Inflammatory macrophage (primary cell): ENCODE data around the gene LRMDA.

Experiments used
- DNase-seq, 2 donors: peaks; one replicate each; pipeline ENCODE4 v3.0.0-alpha.2; 2020 to 2022

Gene LRMDA

GRCh38 chr10:76328348-76328747 lies 896.9 kb downstream of the LRMDA start:
- no peak for DNase-seq

GRCh38 chr10:76329891-76330575 lies 898.6 kb downstream of the LRMDA start:
- no peak for DNase-seq

- DNase-seq = no peak
Measured at GRCh38 chr10:76331742-76332141, 900.3 kb downstream of the LRMDA start.

- DNase-seq = no peak
Measured at GRCh38 chr10:76333326-76333725, 901.9 kb downstream of the LRMDA start.

GRCh38 chr10:76333796-76334195 lies 902.4 kb downstream of the LRMDA start:
- no peak for DNase-seq

- DNase-seq = no peak
Measured at GRCh38 chr10:76334255-76334654, 902.8 kb downstream of the LRMDA start.

DNA sequence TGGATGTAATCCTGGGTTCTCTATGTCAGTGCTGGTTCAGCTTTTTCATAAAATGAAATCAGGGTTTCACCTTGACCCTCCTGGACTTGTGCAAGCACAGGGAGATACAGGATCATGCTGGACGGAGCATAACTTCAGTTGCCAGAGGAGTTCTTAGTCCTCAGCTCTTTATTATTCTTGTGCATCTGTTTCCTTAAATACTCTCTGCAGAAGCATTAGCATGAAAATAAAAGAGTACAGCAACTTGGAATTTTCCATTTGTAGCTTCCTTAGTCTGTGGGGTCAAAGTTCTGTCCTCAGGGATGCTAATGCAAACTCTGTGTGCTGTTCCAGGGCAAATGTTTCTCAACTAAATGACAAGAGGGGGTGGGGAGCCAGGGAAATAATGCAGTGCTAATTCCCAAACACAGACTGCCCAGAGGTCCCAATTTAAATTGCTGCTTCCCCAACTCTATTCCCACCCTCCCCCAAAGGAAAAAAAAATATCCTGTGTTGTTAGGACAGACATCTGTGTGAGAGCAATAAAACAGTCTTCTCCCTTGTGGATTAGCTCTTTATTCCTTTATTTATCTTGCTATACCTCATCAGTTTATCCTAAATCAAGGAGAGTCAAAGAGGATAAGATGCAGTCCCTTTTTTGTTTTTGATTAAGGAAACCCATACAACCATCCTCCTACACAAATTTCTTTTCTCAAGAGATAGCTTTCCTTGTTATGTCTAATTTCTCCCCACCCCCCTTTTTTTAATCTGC lies 905.0 kb downstream of the LRMDA start:
- no peak for DNase-seq

DNA sequence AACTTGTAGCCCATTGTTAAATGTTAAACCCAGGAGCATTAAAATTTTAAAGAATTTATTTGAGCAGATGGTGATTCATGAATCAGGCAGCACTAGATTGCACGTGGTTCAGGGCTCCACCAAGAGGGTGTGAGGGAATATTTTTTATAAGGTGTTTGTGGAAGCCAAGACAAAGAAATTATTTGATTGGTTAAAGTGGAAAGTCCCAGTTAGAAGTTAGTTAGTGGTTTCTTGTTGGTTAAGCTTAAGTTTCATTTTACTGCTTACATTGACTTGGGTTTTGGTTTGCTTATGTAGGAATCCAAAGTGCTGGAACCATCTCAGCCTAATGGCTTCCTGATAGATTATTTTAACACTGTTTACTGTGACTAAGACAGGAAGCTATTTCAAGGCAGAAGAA lies 906.2 kb downstream of the LRMDA start:
- no peak for DNase-seq

DNA sequence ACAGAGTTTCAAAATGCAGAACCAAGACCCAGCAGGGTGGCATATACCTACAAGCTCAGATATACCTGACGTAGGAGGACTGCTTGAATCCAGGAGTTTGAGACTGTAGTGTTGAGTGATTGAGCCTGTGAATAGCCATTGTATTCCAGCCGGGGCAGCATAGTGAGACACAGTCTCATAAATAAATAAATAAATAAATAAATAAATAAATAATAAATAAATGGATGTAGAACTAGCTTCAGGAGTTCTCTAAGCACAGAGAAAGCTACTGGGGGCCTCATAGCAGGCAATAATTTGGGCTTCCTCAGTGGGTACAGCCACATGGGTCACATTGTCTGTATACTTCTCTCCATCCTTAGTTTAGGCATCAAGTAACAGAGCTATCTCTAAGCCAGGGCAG lies 906.8 kb downstream of the LRMDA start:
- DNase-seq = no peak

DNA sequence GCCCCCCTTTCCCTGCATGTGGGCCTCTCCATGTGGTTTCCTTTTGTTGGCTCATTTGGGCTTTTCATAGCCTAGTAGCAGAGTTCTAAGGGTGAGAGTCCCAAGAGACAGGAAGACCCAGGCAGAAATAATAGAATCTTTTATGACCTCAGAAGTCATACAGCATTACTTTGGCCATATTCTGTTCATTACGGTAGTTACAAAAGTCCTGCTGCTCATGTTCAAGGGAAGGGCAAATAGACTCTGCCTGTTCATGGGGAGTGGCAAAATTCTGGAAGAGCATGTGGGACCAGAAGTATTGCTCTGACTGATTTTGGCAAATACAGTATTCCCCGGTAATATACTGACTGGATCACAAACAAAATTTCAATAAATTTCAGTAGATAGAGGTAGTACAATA lies 910.3 kb downstream of the LRMDA start:
- no peak for DNase-seq

- DNase-seq = no peak
Measured at GRCh38 chr10:76342996-76343395, 911.6 kb downstream of the LRMDA start.

DNA sequence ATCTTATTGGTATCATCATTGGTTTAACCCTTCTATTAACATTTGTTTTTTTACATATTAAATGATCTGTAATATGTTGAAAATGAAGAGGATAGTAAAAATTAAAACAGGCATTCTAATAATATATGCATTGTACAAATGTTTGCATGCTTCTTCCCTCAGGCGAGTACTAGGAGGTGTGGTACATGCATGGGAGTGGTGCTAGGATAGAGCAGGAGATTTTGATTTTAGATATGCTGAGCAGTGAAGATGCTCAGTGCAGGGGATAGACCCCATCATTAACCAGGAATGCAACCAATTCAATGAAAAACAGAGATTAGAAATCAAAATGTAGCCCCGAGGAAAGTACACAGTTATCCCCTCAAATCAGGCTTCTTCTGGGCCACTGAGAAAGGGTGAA lies 916.4 kb downstream of the LRMDA start:
- DNase-seq = no peak

DNA sequence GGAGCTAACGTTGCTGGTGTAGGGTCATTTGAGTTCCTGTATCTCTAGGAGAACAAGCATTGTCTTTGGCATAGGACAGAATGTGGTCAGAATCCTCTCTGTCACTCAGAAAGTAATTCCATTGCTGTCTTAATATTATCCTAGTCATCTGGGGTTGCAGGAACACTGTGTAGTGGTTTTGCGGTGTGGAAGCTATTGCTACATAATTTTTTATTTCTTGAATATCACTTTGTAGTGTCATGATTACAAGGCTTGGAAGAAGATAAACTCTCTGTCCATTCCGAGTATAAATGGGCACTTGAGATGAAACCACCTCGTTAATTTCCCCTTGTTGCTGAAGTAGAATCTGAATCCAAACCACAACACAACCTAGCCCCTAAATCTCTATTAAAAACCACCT lies 919.2 kb downstream of the LRMDA start:
- DNase-seq = no peak

DNA sequence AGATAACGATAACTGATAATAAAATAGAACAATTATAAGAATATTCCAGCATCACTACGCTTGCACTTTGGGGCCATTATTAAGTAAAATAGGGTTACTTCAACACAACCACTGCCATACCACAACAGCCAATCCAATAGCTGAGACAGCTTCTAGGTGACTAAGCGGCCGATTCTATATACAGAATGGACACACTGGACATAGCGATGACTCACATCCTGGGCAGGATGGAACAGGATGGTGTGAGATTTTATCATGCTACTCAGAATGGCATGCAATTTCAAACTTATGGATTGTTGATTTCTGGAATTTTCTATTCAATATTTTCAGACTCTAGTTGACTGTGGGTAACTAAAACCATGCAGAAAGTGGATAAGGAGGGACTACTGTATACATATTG lies 920.9 kb downstream of the LRMDA start:
- DNase-seq = no peak

DNA sequence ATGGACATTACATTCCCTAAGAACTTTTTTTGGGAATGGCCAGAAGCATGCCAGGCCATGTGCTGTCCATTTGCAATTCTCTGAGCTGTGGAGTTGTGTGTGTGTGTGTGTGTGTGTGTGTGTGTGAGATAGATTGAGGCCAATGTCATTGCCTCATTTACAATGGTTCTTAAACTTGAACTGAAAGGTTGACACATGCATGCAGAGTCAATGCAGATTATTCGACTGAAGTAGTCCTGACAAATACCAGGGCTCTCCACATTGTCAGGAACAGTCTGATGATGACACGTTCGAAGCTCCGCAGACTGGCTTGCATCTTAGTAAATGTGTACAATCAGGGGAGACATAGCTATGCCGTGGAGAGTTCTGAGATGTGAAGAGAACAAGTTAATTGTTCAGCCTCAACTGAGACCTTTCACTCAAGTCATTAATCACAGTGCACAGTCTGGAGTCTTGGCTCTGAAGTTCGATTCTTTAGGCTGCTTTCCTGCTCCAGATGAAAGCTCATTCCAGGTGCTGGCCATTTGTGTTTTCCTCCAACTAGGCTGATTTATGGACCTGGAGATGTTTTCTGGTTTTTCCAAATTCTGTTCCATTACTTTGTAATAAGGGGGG lies 921.9 kb downstream of the LRMDA start:
- no peak for DNase-seq

DNA sequence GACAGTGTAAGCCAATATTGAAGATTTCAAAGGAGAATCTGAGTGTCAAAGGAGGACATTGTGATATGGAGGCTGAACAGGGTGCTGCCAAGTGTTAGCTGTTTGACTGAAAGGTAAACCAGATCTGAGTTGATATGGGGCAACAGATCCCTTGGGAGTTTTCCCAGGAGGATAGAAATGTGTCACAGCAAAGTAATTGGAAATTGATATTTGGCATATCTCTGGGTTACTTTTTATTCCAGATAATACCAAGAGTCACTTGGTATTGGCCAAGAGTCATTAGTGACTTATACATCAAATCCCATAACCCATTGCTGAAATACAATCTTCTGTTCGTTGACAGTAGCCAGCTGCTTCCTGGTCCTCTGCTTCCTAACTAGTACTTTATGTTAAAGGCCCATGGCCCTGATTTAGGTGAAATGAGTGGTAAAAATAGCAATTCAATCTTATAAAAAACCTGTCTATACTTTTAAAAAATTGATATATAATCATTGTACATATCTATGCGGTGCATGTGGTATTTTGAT lies 922.9 kb downstream of the LRMDA start:
- no peak for DNase-seq

DNA sequence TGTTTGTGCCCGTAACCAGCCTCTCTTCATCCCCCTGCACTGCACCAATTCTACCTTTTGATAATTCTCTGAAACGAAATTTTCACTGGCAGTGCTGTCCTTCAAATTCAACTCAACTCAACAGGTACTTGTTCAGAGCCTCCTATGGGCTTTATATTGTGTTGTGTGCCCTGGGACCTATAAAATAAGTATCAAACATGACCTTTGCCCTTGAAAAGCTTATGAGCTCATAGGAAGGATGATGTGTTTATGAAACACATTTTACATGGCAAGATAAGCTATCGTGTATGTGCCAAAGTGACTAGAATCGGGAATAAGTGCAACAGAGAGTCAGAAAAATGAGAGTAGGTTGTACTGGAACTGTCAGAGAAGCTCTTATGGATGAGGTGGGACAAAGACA lies 923.5 kb downstream of the LRMDA start:
- no peak for DNase-seq

GRCh38 chr10:76356557-76356956 lies 925.1 kb downstream of the LRMDA start:
- no peak for DNase-seq

- no peak for DNase-seq
Measured at GRCh38 chr10:76357726-76358415, 926.4 kb downstream of the LRMDA start.

GRCh38 chr10:76358743-76359395 lies 927.4 kb downstream of the LRMDA start:
- no peak for DNase-seq

GRCh38 chr10:76375761-76376160 lies 944.3 kb downstream of the LRMDA start:
- no peak for DNase-seq

GRCh38 chr10:76382381-76382851 lies 951.0 kb downstream of the LRMDA start:
- DNase-seq = no peak
